HCT116 (cell line): ENCODE results near the gene HOXB9. TPM values are rescaled to one million over a fixed set of nuclear protein-coding genes. Genes with fewer than 3 reads are reported as not detected.

Source experiments
- ATAC-seq: fragments of 200-7000 bp; cut with Tn5 transposase; 2 replicates; pipeline ENCODE4 v1.9.1; 2020; ENCODE audit warnings: mild to moderate bottlenecking, moderate library complexity
- BruUV-seq: library from RNA; stranded (reverse); fragments of 400-500 nt; replicated peaks from 2 replicates; lab custom pipeline; 2021; lab: Mats Ljungman, UMichigan
- CTCF ChIA-PET: fragments of 300-600 bp; sonication (Branson Sonifier 250); formaldehyde crosslinking; loops from one replicate; lab custom pipeline; 2021; ENCODE audit warnings: antibody characterized with exemption; lab: Charles Lee
- POLR2A ChIA-PET: fragments of 300-600, 350-600 bp; sonication (Branson Sonifier 250); formaldehyde crosslinking; loops from one replicate; lab custom pipeline; 2021; ENCODE audit warnings: antibody characterized with exemption; lab: Charles Lee
- RAD21 ChIA-PET, 2 experiments: fragments of 300-600 bp; sonication (Branson Sonifier 250); formaldehyde crosslinking; loops; one replicate each; lab custom pipeline; 2023; ENCODE audit warnings: low total read pairs in 2 of 2; ENCODE audit not compliant: uncharacterized antibody in 2 of 2, unreplicated experiment in 2 of 2, low non-redundant PET in 1 of 2; lab: Charles Lee
- DNase-seq: peaks from one replicate; pipeline ENCODE4 v3.0.0-alpha.2; 2010; ENCODE audit warnings: low read depth, low spot score
- H2AFZ ChIP-seq: fragments of 200-600 bp; shearing (Covaris generic), sonication (generic); 2 replicates; pipeline ENCODE4 v1.6.1; 2017; ENCODE audit warnings: low read depth, mixed run types, mixed read lengths, antibody characterized with exemption, low read length; ENCODE audit not compliant: poor library complexity, severe bottlenecking
- H3K27ac ChIP-seq: 2 replicates; pipeline ENCODE4 v1.5.1; 2012; ENCODE audit warnings: low read depth, low read length
- H3K27me3 ChIP-seq: fragments of 200-600 bp; sonication (generic); 2 replicates; pipeline ENCODE4 v1.6.1; 2016; ENCODE audit warnings: mixed run types, low read length, mixed read lengths; ENCODE audit not compliant: insufficient read depth
- H3K36me3 ChIP-seq, 2 experiments: fragments of 200-500 bp in 1 of 2; fragments of 200-600 bp in 1 of 2; sonication (Bioruptor generic) in 1 of 2; sonication (generic) in 1 of 2; 2 replicates each; pipeline versions ENCODE4 v1.5.1 to v1.6.1; 2014 to 2016; ENCODE audit warnings: low read length in 2 of 2, inconsistent platforms in 1 of 2, mixed read lengths in 1 of 2, mixed run types in 1 of 2; ENCODE audit not compliant: insufficient read depth in 2 of 2, control insufficient read depth in 1 of 2
- H3K4me1 ChIP-seq, 2 experiments: fragments of 200-600 bp in 1 of 2; sonication (generic) in 1 of 2; 2 replicates each; pipeline versions ENCODE4 v1.5.1 to v1.6.1; 2012 to 2017; ENCODE audit warnings: low read length in 2 of 2, inconsistent platforms in 1 of 2, mild to moderate bottlenecking in 1 of 2, mixed read lengths in 1 of 2, mixed run types in 1 of 2, moderate library complexity in 1 of 2; ENCODE audit not compliant: insufficient read depth in 2 of 2, control insufficient read depth in 1 of 2
- H3K4me2 ChIP-seq: fragments of 200-600 bp; sonication (generic); 2 replicates; pipeline ENCODE4 v1.6.1; 2017; ENCODE audit warnings: mixed run types, low read length, mixed read lengths
- H3K4me3 ChIP-seq, 2 experiments: fragments of 200-600 bp in 1 of 2; sonication (generic) in 1 of 2; replicated peaks in 1 of 2; 2 replicates each; pipeline ENCODE4 v1.5.1; 2011 to 2016; ENCODE audit warnings: low read length in 2 of 2, control low read depth in 1 of 2, low read depth in 1 of 2, mild to moderate bottlenecking in 1 of 2, mixed read lengths in 1 of 2, mixed run types in 1 of 2
- H3K79me2 ChIP-seq: fragments of 200-600 bp; sonication (generic); 2 replicates; pipeline ENCODE4 v1.6.1; 2017; ENCODE audit warnings: mild to moderate bottlenecking, mixed run types, low read length, moderate library complexity, mixed read lengths; ENCODE audit not compliant: insufficient read depth
- H3K9ac ChIP-seq: fragments of 200-600 bp; sonication (generic); 2 replicates; pipeline ENCODE4 v1.6.1; 2016; ENCODE audit warnings: low read length, mixed read lengths
- H3K9me2 ChIP-seq: fragments of 200-600 bp; sonication (generic), shearing (Covaris generic); 2 replicates; pipeline ENCODE4 v1.6.1; 2017; ENCODE audit warnings: mixed run types, mild to moderate bottlenecking, moderate library complexity; ENCODE audit not compliant: insufficient read depth
- H3K9me3 ChIP-seq, 2 experiments: fragments of 200-500 bp in 1 of 2; fragments of 200-600 bp in 1 of 2; sonication (Bioruptor generic) in 1 of 2; sonication (generic) in 1 of 2; 2 replicates each; pipeline ENCODE4 v1.6.1; 2014 to 2017; ENCODE audit warnings: low read length in 2 of 2, mixed read lengths in 2 of 2, inconsistent platforms in 1 of 2, low read depth in 1 of 2, mild to moderate bottlenecking in 1 of 2, mixed run types in 1 of 2, moderate library complexity in 1 of 2; ENCODE audit not compliant: control insufficient read depth in 1 of 2, insufficient read depth in 1 of 2
- H4K20me1 ChIP-seq: fragments of 200-600 bp; sonication (generic), shearing (Covaris generic); 2 replicates; pipeline ENCODE4 v1.6.1; 2017; ENCODE audit warnings: mixed run types, mild to moderate bottlenecking, moderate library complexity; ENCODE audit not compliant: insufficient read depth
- CBX3 ChIP-seq: IDR thresholded peaks from 2 replicates; pipeline ENCODE4 v1.6.1; 2012; ENCODE audit warnings: low read depth
- CTCF ChIP-seq, 3 experiments: fragments of 200-600 bp in 1 of 3; sonication (generic) in 1 of 3; IDR thresholded peaks in 2 of 3; conservative IDR thresholded peaks in 1 of 3; 2 replicates each; pipeline ENCODE4 v1.5.1; 2012 to 2017; ENCODE audit warnings: low read depth in 2 of 3, low read length in 2 of 3, antibody characterized with exemption in 1 of 3, borderline replicate concordance in 1 of 3, control low read depth in 1 of 3, mild to moderate bottlenecking in 1 of 3, mixed read lengths in 1 of 3, mixed run types in 1 of 3, moderate library complexity in 1 of 3; ENCODE audit not compliant: insufficient read depth in 1 of 3
- EGR1 ChIP-seq: IDR thresholded peaks from 2 replicates; pipeline ENCODE4 v1.6.1; 2012; ENCODE audit warnings: low read depth
- POLR2A ChIP-seq: IDR thresholded peaks from 2 replicates; pipeline ENCODE4 v1.7.0; 2011; ENCODE audit warnings: borderline replicate concordance; ENCODE audit not compliant: insufficient read depth, insufficient read length; ENCODE audit errors: extremely low read depth
- TCF7L2 ChIP-seq: IDR thresholded peaks from 2 replicates; pipeline ENCODE4 v1.7.0; 2011; ENCODE audit warnings: borderline replicate concordance, inconsistent platforms; ENCODE audit not compliant: insufficient read depth, insufficient read length; ENCODE audit errors: extremely low read depth
- intact Hi-C: fragments of 100-400 bp; cut with micrococcal nuclease; formaldehyde crosslinking; loops from 2 replicates; pipeline ENCODE4 v1.10.0; 2022
- total RNA-seq: library from RNA; stranded (reverse); gene quantifications from one replicate; pipeline ENCODE4 v1.2.1, GENCODE V29; 2021; ENCODE audit not compliant: unreplicated experiment

HOXB9 gene
- total RNA-seq, 1 experiment from 2014 or later: 40.1 TPM

GRCh38 chr17:48637323-48638260, 11.4 kb upstream of the HOXB9 start (continued):
- TF ChIP-seq CBX3 (no peak), EGR1 (no peak), TCF7L2 (no peak)

DNA sequence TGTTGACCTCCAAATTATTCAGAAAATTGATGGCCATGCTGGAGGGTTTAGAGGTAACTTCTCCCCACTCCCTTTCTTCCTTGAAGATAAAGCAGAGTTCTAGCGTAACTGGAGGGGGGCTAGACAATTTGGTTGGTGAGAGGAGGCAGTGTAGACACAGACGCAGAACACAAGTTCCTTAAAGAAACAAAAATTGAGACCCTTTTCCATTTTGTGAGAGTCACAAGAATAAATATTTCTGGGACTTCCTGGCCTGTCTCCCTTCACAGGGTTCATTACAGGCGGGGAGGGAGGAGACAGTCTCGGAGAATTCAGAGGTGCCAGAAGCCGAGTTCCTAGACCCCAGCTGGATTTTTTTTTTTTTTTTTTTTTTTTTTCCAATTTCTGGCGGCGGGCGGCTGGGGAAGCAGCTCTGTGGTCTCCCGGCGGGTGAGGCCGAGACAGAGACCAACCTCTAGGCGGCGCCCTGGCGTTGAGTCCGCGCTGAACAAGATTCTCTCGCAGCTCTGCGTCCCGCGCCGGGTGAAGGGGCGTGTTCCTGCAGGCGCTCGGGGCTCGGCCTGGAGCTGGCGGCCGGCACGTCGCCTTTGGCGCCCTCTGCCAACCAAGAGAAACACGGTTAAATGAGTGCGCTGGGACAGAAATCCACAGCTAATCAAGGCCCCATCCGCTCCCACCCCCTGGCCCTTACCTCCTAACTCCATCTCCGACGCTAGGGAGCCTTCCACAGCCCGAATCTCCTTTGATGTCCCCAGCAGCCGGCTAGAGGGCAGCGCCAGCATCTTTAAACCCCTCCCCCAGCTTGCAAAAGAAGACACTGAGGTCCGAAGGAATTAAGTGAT, 10.2 kb upstream of the HOXB9 start:
- ATAC-seq (peak; percentile 62), DNase-seq (no peak)
- no peaks in the 10 kb centered on the region for H4K20me1 ChIP-seq
- no peak overlapping the region for H3K4me3 ChIP-seq
- H2AFZ ChIP-seq: no peak overlapping the region
- no TSS peak for BruUV-seq
- peaks cover 60% of the 10 kb centered on the region for H3K79me2 ChIP-seq
- H3K36me3 ChIP-seq: peaks cover 14 to 26% of the 10 kb centered on the region in 2 experiments; a peak in 3 of 4 replicates
- H3K9me2 ChIP-seq: no peaks in the 10 kb centered on the region
- ChIA-PET POLR2A (interaction anchor here (0.6 to 1.3 kb wide), 3 partner anchors 10 to 612 kb away, joined by 3 to 5 read pairs (median 5); partner anchors contain the start of gene HOXB9), RAD21 (interaction anchor here (0.5 to 1.0 kb wide), 2 partner anchors 10 to 243 kb away, joined by 3 to 4 read pairs; partner anchors contain the start of gene HOXB9 (in 1 of the 2)), CTCF (interaction anchor here (0.8 to 2.4 kb wide), 10 partner anchors 10 to 611 kb away, joined by 3 to 12 read pairs (median 4); partner anchors contain the start of genes ATP5MC1 and HOXB9)
- intact Hi-C loops: no loop called here
- H3K9me3 ChIP-seq: no peaks in the 10 kb centered on the region
- H3K4me1 ChIP-seq: peaks cover 8 to 19% of the 10 kb centered on the region in 2 experiments; a peak in 3 of 4 replicates
- H3K9ac ChIP-seq: no peak overlapping the region
- no peak overlapping the region for H3K27ac ChIP-seq
- no peaks in the 10 kb centered on the region for H3K27me3 ChIP-seq
- TF ChIP-seq POLR2A (no peak), TCF7L2 (peak; percentile 76), CTCF (IDR thresholded peaks at IDR 0.05 in 2 of 3, conservative IDR thresholded peaks at IDR 0.05 in 1 of 3; ENCODE audit: borderline replicate concordance in 1 of 3, insufficient read depth in 1 of 3, low read depth in 2 of 3, low read length in 2 of 3) (peak; percentile 8 to 60 (median 52); a peak in 4 of 6 replicates)
- no peak overlapping the region for H3K4me2 ChIP-seq
